HG02840 (cell line): ENCODE measurements around the gene OR51B4.
A peak's percentile ranks its signal among the peaks of the same experiment; 100 is the strongest.
"Not testable (repeated sequence)": the region's sequence is repeated elsewhere in the genome, so short reads cannot be mapped to it uniquely, and the experiment has no call there.

Experiments
- ATAC-seq: cut with Tn5 transposase; IDR thresholded peaks from one replicate; pipeline ENCODE4 v1.9.1; 2021; ENCODE audit warnings: mild to moderate bottlenecking, moderate library complexity, moderate number of reproducible peaks; ENCODE audit not compliant: unreplicated experiment, low FRiP score

The OR51B4 gene

GRCh38 chr11:5301846-5302245, at the start of gene OR51B4:
OR51B4 (minus strand) TSS chr11:5301946; CDS start chr11:5301946, 0 bp downstream.
- ATAC-seq, result no peak

GRCh38 chr11:5351208-5351607, 49.5 kb upstream of the OR51B4 start, which contains the start of gene OR51B6:
OR51B6 (plus strand) TSS chr11:5351508; CDS start chr11:5351508, 0 bp downstream.
- no peak for ATAC-seq

- ATAC-seq, result no peak
Observed at GRCh38 chr11:5349550-5349949, 47.8 kb upstream of the OR51B4 start.

GRCh38 chr11:5348551-5349194, 46.9 kb upstream of the OR51B4 start:
- ATAC-seq, result no peak

- no peak for ATAC-seq
Observed at GRCh38 chr11:5345831-5346230, 44.1 kb upstream of the OR51B4 start.

GRCh38 chr11:5343474-5344335, 42.0 kb upstream of the OR51B4 start, which contains the start of gene OR51B5:
OR51B5 (minus strand) TSS chr11:5343524; CDS start chr11:5343524, 0 bp downstream.
- ATAC-seq, result no peak

GRCh38 chr11:5339771-5340322, 38.1 kb upstream of the OR51B4 start:
- ATAC-seq, result peak; percentile 67

GRCh38 chr11:5337253-5337652, 35.5 kb upstream of the OR51B4 start:
- ATAC-seq, result not testable (repeated sequence)

- no peak for ATAC-seq
Observed at GRCh38 chr11:5336331-5336730, 34.6 kb upstream of the OR51B4 start.

- ATAC-seq, result no peak
Observed at GRCh38 chr11:5335170-5335569, 33.4 kb upstream of the OR51B4 start.

- no peak for ATAC-seq
Observed at GRCh38 chr11:5324197-5324596, 22.5 kb upstream of the OR51B4 start, which contains the start of gene OR51B2. OR51B2 (minus strand) TSS chr11:5324297; CDS start chr11:5324297, 0 bp downstream.

- ATAC-seq, result no peak
Observed at GRCh38 chr11:5317292-5317691, 15.5 kb upstream of the OR51B4 start.

- ATAC-seq, result not testable (repeated sequence)
Observed at GRCh38 chr11:5313326-5314023, 11.7 kb upstream of the OR51B4 start.

- no peak for ATAC-seq
Observed at GRCh38 chr11:5310423-5310822, 8.7 kb upstream of the OR51B4 start.

- no peak for ATAC-seq
Observed at GRCh38 chr11:5307256-5308019, 5.7 kb upstream of the OR51B4 start.

GRCh38 chr11:5304046-5304445, 2.3 kb upstream of the OR51B4 start:
- no peak for ATAC-seq

GRCh38 chr11:5303626-5304025, 1.9 kb upstream of the OR51B4 start:
- ATAC-seq, result no peak

GRCh38 chr11:5300251-5300650, 1.5 kb downstream of the OR51B4 start:
- ATAC-seq, result no peak

GRCh38 chr11:5298451-5298850, 3.3 kb downstream of the OR51B4 start:
- ATAC-seq, result no peak
